Measurements from ENCODE around the gene RTN4RL2.

The RTN4RL2 gene

GRCh38 chr11:57512646-57513451 is 52.5 kb downstream of the RTN4RL2 start:
- no peak overlapping the region for H3K4me3 ChIP-seq (ENCODE audit: low read length)
- DNase-seq (ENCODE audit: low read depth): no peak
- TF ChIP-seq CTCF (conservative IDR thresholded peaks at IDR 0.05; ENCODE audit: low read length): no peak

GRCh38 chr11:57513452-57513795 is 53.1 kb downstream of the RTN4RL2 start:
- DNase-seq (ENCODE audit: low read depth): no peak
- TF ChIP-seq CTCF (conservative IDR thresholded peaks at IDR 0.05; ENCODE audit: low read length): no peak
- no peak overlapping the region; the same call in 1 of the 2 replicates for H3K4me3 ChIP-seq (ENCODE audit: low read length)

GRCh38 chr11:57513911-57514537 is 53.7 kb downstream of the RTN4RL2 start:
- no peak for TF ChIP-seq CTCF (conservative IDR thresholded peaks at IDR 0.05; ENCODE audit: low read length)
- peak overlapping the region; percentile 85 for H3K4me3 ChIP-seq (ENCODE audit: low read length)
- peak; percentile 33 for DNase-seq (ENCODE audit: low read depth)

- peak; percentile 21 for DNase-seq (ENCODE audit: low read depth)
- TF ChIP-seq CTCF (conservative IDR thresholded peaks at IDR 0.05; ENCODE audit: low read length): no peak
Measured at GRCh38 chr11:57514538-57515331, 54.4 kb downstream of the RTN4RL2 start.

GRCh38 chr11:57515332-57516060 is 55.2 kb downstream of the RTN4RL2 start, which contains the start of gene SLC43A1:
Gene SLC43A1 (minus strand): TSS chr11:57515702. CDS start chr11:57514111, 1,591 bp downstream.
- peak within 1 kb of the TSS; percentile 85 for H3K4me3 ChIP-seq (ENCODE audit: low read length)
- peak; percentile 50 for DNase-seq (ENCODE audit: low read depth)
- TF ChIP-seq CTCF (conservative IDR thresholded peaks at IDR 0.05; ENCODE audit: low read length): peak; percentile 16; the same call in 1 of the 2 replicates

More at GRCh38 chr11:57514538-57515331, 54.4 kb downstream of the RTN4RL2 start:
- H3K4me3 ChIP-seq (ENCODE audit: low read length): peak overlapping the region; percentile 85

GRCh38 chr11:57516061-57516443 is 55.7 kb downstream of the RTN4RL2 start:
- DNase-seq (ENCODE audit: low read depth): no peak
- peak overlapping the region; percentile 85 for H3K4me3 ChIP-seq (ENCODE audit: low read length)
- TF ChIP-seq CTCF (conservative IDR thresholded peaks at IDR 0.05; ENCODE audit: low read length): no peak
